Activated T-cell treated with anti-CD3 and anti-CD28 coated beads, Interleukin-2, amount 50 U/mL, for 72 hours (primary cell): ENCODE results near the gene KCNH1. TPM values are rescaled to one million over a fixed set of nuclear protein-coding genes. Genes with fewer than 3 reads are reported as not detected.
A peak's percentile ranks its signal among the peaks of the same experiment; 100 is the strongest.

Experiments
- ATAC-seq, 2 donors: fragments of 150-1000 bp; cut with Tn5 transposase; replicated peaks in 1 of 2; 2 replicates each; pipeline ENCODE4 v1.10.0; 2021; ENCODE audit warnings: moderate library complexity in 2 of 2, mild to moderate bottlenecking in 1 of 2
- DNase-seq, 2 donors: peaks; one replicate each; pipeline ENCODE4 v3.0.0; 2021 to 2022; ENCODE audit warnings: mixed read lengths in 1 of 2
- H3K27ac Mint-ChIP-seq: one replicate; pipeline ENCODE4 v1.8.0; 2022; ENCODE audit warnings: mild to moderate bottlenecking, moderate library complexity, mixed read lengths
- H3K27me3 Mint-ChIP-seq: one replicate; pipeline ENCODE4 v1.8.0; 2022; ENCODE audit warnings: low read depth, mixed read lengths
- H3K36me3 Mint-ChIP-seq, 2 donors: one replicate each; pipeline ENCODE4 v1.8.0; 2022; ENCODE audit warnings: mixed read lengths in 2 of 2, mild to moderate bottlenecking in 1 of 2; ENCODE audit not compliant: insufficient read depth in 2 of 2
- H3K4me1 Mint-ChIP-seq: one replicate; pipeline ENCODE4 v1.8.0; 2022; ENCODE audit warnings: low read depth, mixed read lengths
- H3K4me3 Mint-ChIP-seq, 2 donors: one replicate each; pipeline ENCODE4 v1.8.0; 2022; ENCODE audit warnings: mild to moderate bottlenecking in 2 of 2, mixed read lengths in 2 of 2, moderate library complexity in 2 of 2
- H3K9me3 Mint-ChIP-seq, 2 donors: one replicate each; pipeline ENCODE4 v1.8.0; 2022; ENCODE audit warnings: mixed read lengths in 2 of 2
- total RNA-seq, 2 donors: library from RNA; stranded (reverse); gene quantifications; one replicate each; pipeline ENCODE4 v1.2.3, GENCODE V29; 2022

The KCNH1 gene
- total RNA-seq, 2 donors from 2014 or later = not detected

- H3K27ac Mint-ChIP-seq = no peak overlapping the region
- ATAC-seq = no peak
These were observed 378.9 kb downstream of the KCNH1 start for GRCh38 chr1:210754878-210755665.

GRCh38 chr1:210751911-210752310 lies 382.0 kb downstream of the KCNH1 start:
- Mint-ChIP-seq H3K36me3 (no peaks in the 10 kb centered on the region), H3K27ac (no peak overlapping the region), H3K4me1 (no peaks in the 10 kb centered on the region), H3K27me3 (peaks cover 20% of the 10 kb centered on the region), H3K4me3 (no peak overlapping the region), H3K9me3 (no peaks in the 10 kb centered on the region)
- DNase-seq (no peak), ATAC-seq (no peak)

More at GRCh38 chr1:210754878-210755665, 378.9 kb downstream of the KCNH1 start:
- no peaks in the 10 kb centered on the region for H3K4me1 Mint-ChIP-seq
- peaks cover 0 to 1% of the 10 kb centered on the region in 2 donors for H3K9me3 Mint-ChIP-seq
- H3K27me3 Mint-ChIP-seq = peaks cover 20% of the 10 kb centered on the region
- H3K4me3 Mint-ChIP-seq = no peak overlapping the region
- no peaks in the 10 kb centered on the region for H3K36me3 Mint-ChIP-seq
- no peak for DNase-seq

- DNase-seq = no peak
- no peak overlapping the region for H3K27ac Mint-ChIP-seq
- ATAC-seq = no peak
- no peaks in the 10 kb centered on the region for H3K9me3 Mint-ChIP-seq
- H3K4me1 Mint-ChIP-seq = no peaks in the 10 kb centered on the region
- no peak overlapping the region for H3K4me3 Mint-ChIP-seq
- no peaks in the 10 kb centered on the region for H3K36me3 Mint-ChIP-seq
- H3K27me3 Mint-ChIP-seq = peaks cover 13% of the 10 kb centered on the region
These were observed 383.5 kb downstream of the KCNH1 start for GRCh38 chr1:210750468-210750867.

GRCh38 chr1:210748796-210749195 lies 385.2 kb downstream of the KCNH1 start:
- ATAC-seq (no peak), DNase-seq (no peak)
- Mint-ChIP-seq H3K27ac (no peak overlapping the region), H3K36me3 (no peaks in the 10 kb centered on the region), H3K9me3 (no peaks in the 10 kb centered on the region), H3K4me1 (no peaks in the 10 kb centered on the region), H3K4me3 (no peak overlapping the region), H3K27me3 (peaks cover 13% of the 10 kb centered on the region)

- no peaks in the 10 kb centered on the region for H3K36me3 Mint-ChIP-seq
- peaks cover 13% of the 10 kb centered on the region for H3K27me3 Mint-ChIP-seq
- H3K27ac Mint-ChIP-seq = no peak overlapping the region
These were observed 386.1 kb downstream of the KCNH1 start for GRCh38 chr1:210747890-210748289.

GRCh38 chr1:210747112-210747511 lies 386.8 kb downstream of the KCNH1 start:
- H3K9me3 Mint-ChIP-seq = no peaks in the 10 kb centered on the region

More at GRCh38 chr1:210747890-210748289, 386.1 kb downstream of the KCNH1 start:
- DNase-seq (no peak), ATAC-seq (no peak)
- H3K4me1 Mint-ChIP-seq = no peaks in the 10 kb centered on the region
- no peak overlapping the region for H3K4me3 Mint-ChIP-seq
- no peaks in the 10 kb centered on the region for H3K9me3 Mint-ChIP-seq

GRCh38 chr1:210746024-210746731 lies 387.8 kb downstream of the KCNH1 start:
- no peaks in the 10 kb centered on the region for H3K36me3 Mint-ChIP-seq
- ATAC-seq = peak in 1 of 2 donors; percentile 65

More at GRCh38 chr1:210747112-210747511, 386.8 kb downstream of the KCNH1 start:
- DNase-seq (no peak), ATAC-seq (no peak)
- Mint-ChIP-seq H3K27me3 (peaks cover 7% of the 10 kb centered on the region), H3K36me3 (no peaks in the 10 kb centered on the region), H3K4me1 (no peaks in the 10 kb centered on the region), H3K4me3 (no peak overlapping the region), H3K27ac (no peak overlapping the region)

GRCh38 chr1:210743038-210743437 lies 390.9 kb downstream of the KCNH1 start:
- Mint-ChIP-seq H3K4me3 (no peak overlapping the region), H3K4me1 (no peaks in the 10 kb centered on the region), H3K9me3 (no peaks in the 10 kb centered on the region), H3K36me3 (no peaks in the 10 kb centered on the region), H3K27ac (no peak overlapping the region), H3K27me3 (no peaks in the 10 kb centered on the region)
- DNase-seq (no peak), ATAC-seq (no peak)

More at GRCh38 chr1:210746024-210746731, 387.8 kb downstream of the KCNH1 start:
- Mint-ChIP-seq H3K27me3 (peaks cover 5% of the 10 kb centered on the region), H3K9me3 (no peaks in the 10 kb centered on the region), H3K4me3 (no peak overlapping the region), H3K27ac (no peak overlapping the region), H3K4me1 (no peaks in the 10 kb centered on the region)
- DNase-seq = no peak

GRCh38 chr1:210741564-210741963 lies 392.4 kb downstream of the KCNH1 start:
- no peaks in the 10 kb centered on the region for H3K27me3 Mint-ChIP-seq

GRCh38 chr1:210739627-210740026 lies 394.3 kb downstream of the KCNH1 start:
- no peaks in the 10 kb centered on the region for H3K36me3 Mint-ChIP-seq
- no peaks in the 10 kb centered on the region for H3K9me3 Mint-ChIP-seq
- no peak for ATAC-seq
- DNase-seq = no peak
- no peaks in the 10 kb centered on the region for H3K4me1 Mint-ChIP-seq
- peaks cover 7% of the 10 kb centered on the region for H3K27me3 Mint-ChIP-seq
- no peak overlapping the region for H3K27ac Mint-ChIP-seq
- H3K4me3 Mint-ChIP-seq = no peak overlapping the region

More at GRCh38 chr1:210741564-210741963, 392.4 kb downstream of the KCNH1 start:
- H3K36me3 Mint-ChIP-seq = no peaks in the 10 kb centered on the region
- H3K9me3 Mint-ChIP-seq = no peaks in the 10 kb centered on the region
- H3K4me3 Mint-ChIP-seq = no peak overlapping the region
- H3K27ac Mint-ChIP-seq = no peak overlapping the region
- DNase-seq = no peak
- ATAC-seq = no peak
- H3K4me1 Mint-ChIP-seq = no peaks in the 10 kb centered on the region

- Mint-ChIP-seq H3K27me3 (peaks cover 7% of the 10 kb centered on the region), H3K4me3 (no peak overlapping the region), H3K36me3 (no peaks in the 10 kb centered on the region), H3K9me3 (no peaks in the 10 kb centered on the region), H3K27ac (no peak overlapping the region), H3K4me1 (no peaks in the 10 kb centered on the region)
- DNase-seq = no peak
- ATAC-seq = no peak
These were observed 395.7 kb downstream of the KCNH1 start for GRCh38 chr1:210738256-210738655.

- Mint-ChIP-seq H3K27ac (no peak overlapping the region), H3K27me3 (peaks cover 7% of the 10 kb centered on the region), H3K9me3 (no peaks in the 10 kb centered on the region), H3K4me1 (no peaks in the 10 kb centered on the region), H3K4me3 (no peak overlapping the region), H3K36me3 (no peaks in the 10 kb centered on the region)
- ATAC-seq (no peak), DNase-seq (no peak)
These were observed 397.2 kb downstream of the KCNH1 start for GRCh38 chr1:210736713-210737112.

- no peak overlapping the region for H3K4me3 Mint-ChIP-seq
- no peaks in the 10 kb centered on the region for H3K36me3 Mint-ChIP-seq
- no peaks in the 10 kb centered on the region for H3K4me1 Mint-ChIP-seq
These were observed 402.4 kb downstream of the KCNH1 start for GRCh38 chr1:210731597-210731996.

More at GRCh38 chr1:210731597-210731996, 402.4 kb downstream of the KCNH1 start:
- DNase-seq = no peak
- Mint-ChIP-seq H3K9me3 (no peaks in the 10 kb centered on the region), H3K27me3 (peaks cover 7% of the 10 kb centered on the region), H3K27ac (no peak overlapping the region)
- ATAC-seq = no peak
